Nephron (organoid): ENCODE results near the gene FAM114A2.

ENCODE experiments used
- H3K27ac Mint-ChIP-seq, 3 experiments: 2 replicates each; pipeline ENCODE4 v1.8.0; 2020; ENCODE audit warnings: mixed read lengths in 3 of 3, mild to moderate bottlenecking in 2 of 3, moderate library complexity in 1 of 3
- H3K27me3 Mint-ChIP-seq: 2 replicates; pipeline ENCODE4 v1.8.0; 2021; ENCODE audit warnings: low read depth, mild to moderate bottlenecking, moderate library complexity, mixed read lengths
- H3K36me3 Mint-ChIP-seq: 2 replicates; pipeline ENCODE4 v1.8.0; 2020; ENCODE audit warnings: low read depth, mixed read lengths
- H3K4me1 Mint-ChIP-seq: 2 replicates; pipeline ENCODE4 v1.8.0; 2020; ENCODE audit warnings: mixed read lengths
- H3K4me3 Mint-ChIP-seq, 3 experiments: 2 replicates each; pipeline ENCODE4 v1.8.0; 2020; ENCODE audit warnings: mild to moderate bottlenecking in 3 of 3, mixed read lengths in 3 of 3, moderate library complexity in 2 of 3
- H3K9me3 Mint-ChIP-seq: 2 replicates; pipeline ENCODE4 v1.8.0; 2020; ENCODE audit warnings: mixed read lengths
- CTCF ChIP-seq, 3 experiments: fragments of 200-600 bp; sonication (generic); IDR thresholded peaks; one replicate each; pipeline ENCODE4 v1.5.0; 2021; ENCODE audit warnings: antibody characterized with exemption in 3 of 3; ENCODE audit not compliant: unreplicated experiment in 3 of 3

Gene FAM114A2

GRCh38 chr5:153998010-153998409 lies 40.7 kb downstream of the FAM114A2 start:
- Mint-ChIP-seq H3K4me1 (no peaks in the 10 kb centered on the region), H3K4me3 (no peak overlapping the region), H3K9me3 (no peaks in the 10 kb centered on the region), H3K27me3 (no peaks in the 10 kb centered on the region), H3K27ac (no peak overlapping the region), H3K36me3 (peaks cover 48% of the 10 kb centered on the region)
- no peak for TF ChIP-seq CTCF (IDR thresholded peaks at IDR 0.05; ENCODE audit: unreplicated experiment in 3 of 3)

GRCh38 chr5:153991168-153991567 lies 47.5 kb downstream of the FAM114A2 start:
- H3K36me3 Mint-ChIP-seq, result peaks cover 18% of the 10 kb centered on the region
- no peaks in the 10 kb centered on the region for H3K4me1 Mint-ChIP-seq
- H3K9me3 Mint-ChIP-seq, result no peaks in the 10 kb centered on the region
- H3K4me3 Mint-ChIP-seq, result no peak overlapping the region
- TF ChIP-seq CTCF (IDR thresholded peaks at IDR 0.05; ENCODE audit: unreplicated experiment in 3 of 3), result no peak
- no peaks in the 10 kb centered on the region for H3K27me3 Mint-ChIP-seq
- H3K27ac Mint-ChIP-seq, result no peak overlapping the region

GRCh38 chr5:153988510-153988909 lies 50.2 kb downstream of the FAM114A2 start:
- Mint-ChIP-seq H3K27me3 (peaks cover 4% of the 10 kb centered on the region), H3K4me3 (no peak overlapping the region), H3K27ac (no peak overlapping the region), H3K4me1 (no peaks in the 10 kb centered on the region), H3K36me3 (peaks cover 12% of the 10 kb centered on the region), H3K9me3 (no peaks in the 10 kb centered on the region)
- no peak for TF ChIP-seq CTCF (IDR thresholded peaks at IDR 0.05; ENCODE audit: unreplicated experiment in 3 of 3)

GRCh38 chr5:153987301-153987700 lies 51.4 kb downstream of the FAM114A2 start:
- Mint-ChIP-seq H3K27ac (no peak overlapping the region), H3K36me3 (peaks cover 12% of the 10 kb centered on the region), H3K9me3 (no peaks in the 10 kb centered on the region), H3K27me3 (peaks cover 6% of the 10 kb centered on the region), H3K4me1 (no peaks in the 10 kb centered on the region), H3K4me3 (no peak overlapping the region)
- no peak for TF ChIP-seq CTCF (IDR thresholded peaks at IDR 0.05; ENCODE audit: unreplicated experiment in 3 of 3)

GRCh38 chr5:153985498-153985897 lies 53.2 kb downstream of the FAM114A2 start:
- Mint-ChIP-seq H3K9me3 (no peaks in the 10 kb centered on the region), H3K27ac (no peak overlapping the region), H3K27me3 (peaks cover 6% of the 10 kb centered on the region), H3K4me1 (no peaks in the 10 kb centered on the region), H3K36me3 (peaks cover 4% of the 10 kb centered on the region), H3K4me3 (no peak overlapping the region)
- TF ChIP-seq CTCF (IDR thresholded peaks at IDR 0.05; ENCODE audit: unreplicated experiment in 3 of 3), result no peak

GRCh38 chr5:153983885-153984284 lies 54.8 kb downstream of the FAM114A2 start:
- Mint-ChIP-seq H3K4me3 (no peak overlapping the region), H3K36me3 (no peaks in the 10 kb centered on the region), H3K27ac (no peak overlapping the region), H3K27me3 (peaks cover 10% of the 10 kb centered on the region), H3K4me1 (peaks cover 5% of the 10 kb centered on the region), H3K9me3 (no peaks in the 10 kb centered on the region)
- TF ChIP-seq CTCF (IDR thresholded peaks at IDR 0.05; ENCODE audit: unreplicated experiment in 3 of 3), result no peak
